ENCODE data around the gene FUT3. TPM values are rescaled to one million over a fixed set of nuclear protein-coding genes. Genes with fewer than 3 reads are reported as not detected.
A peak's percentile ranks its signal among the peaks of the same experiment; 100 is the strongest.

FUT3 gene
- total RNA-seq, 2 donors from 2014 or later = 260 to 272 TPM

DNA sequence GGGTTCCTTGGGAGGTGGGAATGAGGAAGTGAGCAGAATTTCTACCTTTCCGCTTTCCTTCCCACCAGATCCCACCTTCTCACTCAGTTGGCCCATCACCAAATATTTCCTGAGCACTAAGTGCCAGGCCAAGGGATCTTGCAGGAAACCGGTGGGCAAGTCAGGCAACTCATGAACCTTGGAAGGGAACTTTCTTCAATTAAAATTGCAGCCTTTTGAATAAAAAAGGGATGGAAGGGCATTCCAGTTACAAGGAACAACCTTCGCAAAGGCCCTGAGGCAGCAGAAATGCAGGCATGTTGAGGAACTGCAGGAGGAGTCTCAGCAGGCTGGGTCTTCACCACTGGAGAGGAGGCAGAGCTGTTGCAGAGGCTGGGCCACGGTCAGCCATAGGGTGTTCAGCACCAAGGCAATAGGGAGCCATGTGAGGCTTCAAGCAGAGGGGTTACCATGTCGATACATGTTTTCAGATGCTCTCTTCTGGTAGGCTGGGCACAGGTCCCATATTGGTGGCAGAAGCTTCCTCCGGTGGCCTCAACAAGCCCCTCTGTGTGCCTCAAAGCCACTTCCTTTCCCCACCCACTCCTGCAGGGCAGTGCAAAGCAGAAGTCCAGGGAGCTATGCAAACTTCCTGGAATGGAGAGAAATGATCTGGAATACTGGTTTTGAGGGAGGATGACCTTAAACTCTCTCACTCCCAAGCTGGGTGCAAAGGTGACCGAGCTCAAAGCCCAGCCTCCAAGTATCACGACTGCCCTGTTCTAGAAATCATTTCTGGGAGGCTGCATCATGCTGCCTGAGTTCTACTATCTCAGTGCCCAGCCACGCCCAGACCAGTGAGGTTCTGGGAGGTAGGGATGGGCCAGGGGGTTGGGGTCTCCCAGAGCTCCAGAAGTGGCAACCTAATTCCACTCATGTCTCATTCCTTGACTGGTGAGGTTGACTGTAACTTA lies 11.9 kb downstream of the FUT3 start, which contains the start of gene FUT6:
FUT6 (minus strand) TSS at position 638 of the 953 bp plus-strand sequence. CDS start 7,135 bp downstream, outside the sequence.
- peak within 1 kb of the TSS; percentile 82 to 83 for H3K9ac ChIP-seq (ENCODE audit: low read depth in 2 of 2, low read length in 2 of 2)
- peak; percentile 72 for DNase-seq
- no peaks in the 10 kb centered on the region for H3K36me3 ChIP-seq
- H3K9me3 ChIP-seq = no peaks in the 10 kb centered on the region
- intact Hi-C loops (cut with DNase I) = no loop called here
- TF ChIP-seq, protein P1, sequence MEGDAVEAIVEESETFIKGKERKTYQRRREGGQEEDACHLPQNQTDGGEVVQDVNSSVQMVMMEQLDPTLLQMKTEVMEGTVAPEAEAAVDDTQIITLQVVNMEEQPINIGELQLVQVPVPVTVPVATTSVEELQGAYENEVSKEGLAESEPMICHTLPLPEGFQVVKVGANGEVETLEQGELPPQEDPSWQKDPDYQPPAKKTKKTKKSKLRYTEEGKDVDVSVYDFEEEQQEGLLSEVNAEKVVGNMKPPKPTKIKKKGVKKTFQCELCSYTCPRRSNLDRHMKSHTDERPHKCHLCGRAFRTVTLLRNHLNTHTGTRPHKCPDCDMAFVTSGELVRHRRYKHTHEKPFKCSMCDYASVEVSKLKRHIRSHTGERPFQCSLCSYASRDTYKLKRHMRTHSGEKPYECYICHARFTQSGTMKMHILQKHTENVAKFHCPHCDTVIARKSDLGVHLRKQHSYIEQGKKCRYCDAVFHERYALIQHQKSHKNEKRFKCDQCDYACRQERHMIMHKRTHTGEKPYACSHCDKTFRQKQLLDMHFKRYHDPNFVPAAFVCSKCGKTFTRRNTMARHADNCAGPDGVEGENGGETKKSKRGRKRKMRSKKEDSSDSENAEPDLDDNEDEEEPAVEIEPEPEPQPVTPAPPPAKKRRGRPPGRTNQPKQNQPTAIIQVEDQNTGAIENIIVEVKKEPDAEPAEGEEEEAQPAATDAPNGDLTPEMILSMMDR (IDR thresholded peaks at IDR 0.05) = no peak
- peak within 1 kb of the TSS; percentile 46 for H3K4me3 ChIP-seq
- peak within 1 kb of the TSS; percentile 83 for H3K27ac ChIP-seq
- H3K4me1 ChIP-seq = no peaks in the 10 kb centered on the region
- H3K27me3 ChIP-seq = no peaks in the 10 kb centered on the region

GRCh38 chr19:5838353-5839064 lies 12.7 kb downstream of the FUT3 start:
- DNase-seq = peak; percentile 85
- Histone ChIP-seq H3K36me3 (no peaks in the 10 kb centered on the region), H3K27me3 (no peaks in the 10 kb centered on the region), H3K27ac (peak overlapping the region; percentile 83), H3K4me3 (peak overlapping the region; percentile 46), H3K9me3 (no peaks in the 10 kb centered on the region), H3K9ac (ENCODE audit: low read depth in 2 of 2, low read length in 2 of 2) (peak overlapping the region; percentile 82 to 83), H3K4me1 (no peaks in the 10 kb centered on the region)
- intact Hi-C loops (cut with DNase I) = no loop called here
- TF ChIP-seq, protein P1 (IDR thresholded peaks at IDR 0.05) = no peak

GRCh38 chr19:5837761-5838352 lies 13.4 kb downstream of the FUT3 start:
- Histone ChIP-seq H3K9ac (ENCODE audit: low read depth in 2 of 2, low read length in 2 of 2) (peak overlapping the region; percentile 82 to 83), H3K27me3 (no peaks in the 10 kb centered on the region), H3K9me3 (no peaks in the 10 kb centered on the region), H3K4me3 (peak overlapping the region; percentile 46), H3K36me3 (no peaks in the 10 kb centered on the region), H3K4me1 (no peaks in the 10 kb centered on the region), H3K27ac (peak overlapping the region; percentile 83)
- intact Hi-C loops (cut with DNase I) = no loop called here
- DNase-seq = no peak
- TF ChIP-seq, protein P1 (IDR thresholded peaks at IDR 0.05) = no peak

GRCh38 chr19:5832527-5833216 lies 18.6 kb downstream of the FUT3 start:
- TF ChIP-seq, protein P1 (IDR thresholded peaks at IDR 0.05) = no peak
- no peaks in the 10 kb centered on the region for H3K27me3 ChIP-seq

DNA sequence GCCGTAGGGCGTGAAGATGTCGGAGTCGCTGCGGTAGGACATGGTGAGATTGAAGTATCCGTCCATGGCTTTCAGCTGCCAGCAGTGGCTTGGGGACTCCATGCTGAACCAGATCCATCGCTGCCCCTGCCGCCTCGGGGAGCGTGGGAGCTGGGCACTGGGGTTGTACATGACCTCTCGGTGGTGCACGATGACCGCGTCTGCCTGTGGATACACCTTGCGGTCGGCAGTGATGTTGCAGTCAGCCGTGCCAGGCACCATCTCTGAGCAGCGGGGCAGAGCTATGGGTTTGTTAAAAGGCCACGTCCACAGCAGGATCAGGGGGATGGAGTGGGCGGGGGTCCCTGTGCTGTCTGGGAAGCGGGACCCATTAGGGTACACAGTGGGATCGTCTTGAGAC lies 19.2 kb downstream of the FUT3 start:
- DNase-seq = no peak
- peaks cover 7% of the 10 kb centered on the region for H3K4me1 ChIP-seq
- H3K36me3 ChIP-seq = no peaks in the 10 kb centered on the region
- H3K27me3 ChIP-seq = no peaks in the 10 kb centered on the region
- H3K27ac ChIP-seq = no peak overlapping the region
- TF ChIP-seq, protein P1 (IDR thresholded peaks at IDR 0.05) = no peak
- intact Hi-C loops (cut with DNase I) = no loop called here
- H3K9me3 ChIP-seq = no peaks in the 10 kb centered on the region
- H3K9ac ChIP-seq (ENCODE audit: low read depth in 2 of 2, low read length in 2 of 2) = no peak overlapping the region
- H3K4me3 ChIP-seq = no peak overlapping the region

More at GRCh38 chr19:5832527-5833216, 18.6 kb downstream of the FUT3 start:
- no peak for DNase-seq
- Histone ChIP-seq H3K4me1 (peaks cover 4% of the 10 kb centered on the region), H3K27ac (no peak overlapping the region), H3K9ac (ENCODE audit: low read depth in 2 of 2, low read length in 2 of 2) (no peak overlapping the region), H3K36me3 (no peaks in the 10 kb centered on the region), H3K4me3 (no peak overlapping the region), H3K9me3 (no peaks in the 10 kb centered on the region)
- intact Hi-C loops (cut with DNase I) = no loop called here

Data from colonic mucosa (tissue), 4 donors.